ENCODE measurements around the gene AKAP6.

GRCh38 chr14:32404784-32405573, 75.9 kb downstream of the AKAP6 start:
- TF ChIP-seq, protein P1, sequence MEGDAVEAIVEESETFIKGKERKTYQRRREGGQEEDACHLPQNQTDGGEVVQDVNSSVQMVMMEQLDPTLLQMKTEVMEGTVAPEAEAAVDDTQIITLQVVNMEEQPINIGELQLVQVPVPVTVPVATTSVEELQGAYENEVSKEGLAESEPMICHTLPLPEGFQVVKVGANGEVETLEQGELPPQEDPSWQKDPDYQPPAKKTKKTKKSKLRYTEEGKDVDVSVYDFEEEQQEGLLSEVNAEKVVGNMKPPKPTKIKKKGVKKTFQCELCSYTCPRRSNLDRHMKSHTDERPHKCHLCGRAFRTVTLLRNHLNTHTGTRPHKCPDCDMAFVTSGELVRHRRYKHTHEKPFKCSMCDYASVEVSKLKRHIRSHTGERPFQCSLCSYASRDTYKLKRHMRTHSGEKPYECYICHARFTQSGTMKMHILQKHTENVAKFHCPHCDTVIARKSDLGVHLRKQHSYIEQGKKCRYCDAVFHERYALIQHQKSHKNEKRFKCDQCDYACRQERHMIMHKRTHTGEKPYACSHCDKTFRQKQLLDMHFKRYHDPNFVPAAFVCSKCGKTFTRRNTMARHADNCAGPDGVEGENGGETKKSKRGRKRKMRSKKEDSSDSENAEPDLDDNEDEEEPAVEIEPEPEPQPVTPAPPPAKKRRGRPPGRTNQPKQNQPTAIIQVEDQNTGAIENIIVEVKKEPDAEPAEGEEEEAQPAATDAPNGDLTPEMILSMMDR (IDR thresholded peaks at IDR 0.05; ENCODE audit: insufficient read depth, low read depth, low read length) = no peak
- no peak for TF ChIP-seq EZH2 (IDR thresholded peaks at IDR 0.05; ENCODE audit: insufficient read depth, low read length)
